ENCODE measurements around the gene RETSAT. TPM values are rescaled to one million over a fixed set of nuclear protein-coding genes. Genes with fewer than 3 reads are reported as not detected.
A peak's percentile ranks its signal among the peaks of the same experiment; 100 is the strongest.

Gene RETSAT
- total RNA-seq, 1 experiment from 2014 or later = 32.3 TPM

GRCh38 chr2:85357736-85358135, 3.4 kb upstream of the RETSAT start:
- Mint-ChIP-seq H3K36me3 (ENCODE audit: insufficient read depth, unreplicated experiment) (peaks cover 24% of the 10 kb centered on the region), H3K27ac (ENCODE audit: unreplicated experiment) (no peak overlapping the region), H3K4me1 (ENCODE audit: low read depth, unreplicated experiment) (no peaks in the 10 kb centered on the region), H3K9me3 (ENCODE audit: unreplicated experiment) (no peaks in the 10 kb centered on the region), H3K27me3 (ENCODE audit: insufficient read depth, unreplicated experiment) (no peaks in the 10 kb centered on the region), H3K4me3 (ENCODE audit: unreplicated experiment) (no peak overlapping the region)
- ChIA-PET POLR2A (no interaction called here), CTCF (no interaction called here)
- Histone ChIP-seq H3K9me3 (no peaks in the 10 kb centered on the region), H3K36me3 (ENCODE audit: control insufficient read depth, insufficient read depth, low read length) (no peaks in the 10 kb centered on the region), H3K27me3 (replicated peaks; ENCODE audit: control insufficient read depth, insufficient read depth, low read length) (no peaks in the 10 kb centered on the region), H3K4me3 (ENCODE audit: low read depth, low read length) (no peak overlapping the region), H3K4me1 (no peaks in the 10 kb centered on the region)
- DNase-seq = no peak
- BruUV-seq (replicated peaks) = no TSS peak
- intact Hi-C loops (cut with micrococcal nuclease; ENCODE audit: unreplicated experiment) = no loop called here
- no peak for TF ChIP-seq CTCF (IDR thresholded peaks at IDR 0.05; ENCODE audit: insufficient read depth in 1 of 2, low read depth in 1 of 2, low read length in 1 of 2, severe bottlenecking in 1 of 2, unreplicated experiment in 1 of 2)

GRCh38 chr2:85356186-85356585, 1.9 kb upstream of the RETSAT start:
- no peaks in the 10 kb centered on the region for H3K4me1 Mint-ChIP-seq (ENCODE audit: low read depth, unreplicated experiment)
- no peak overlapping the region for H3K4me3 ChIP-seq (ENCODE audit: low read depth, low read length)
- no peak for TF ChIP-seq CTCF (IDR thresholded peaks at IDR 0.05; ENCODE audit: insufficient read depth in 1 of 2, low read depth in 1 of 2, low read length in 1 of 2, severe bottlenecking in 1 of 2, unreplicated experiment in 1 of 2)
- H3K27me3 Mint-ChIP-seq (ENCODE audit: insufficient read depth, unreplicated experiment) = no peaks in the 10 kb centered on the region
- no peaks in the 10 kb centered on the region for H3K9me3 Mint-ChIP-seq (ENCODE audit: unreplicated experiment)
- H3K36me3 Mint-ChIP-seq (ENCODE audit: insufficient read depth, unreplicated experiment) = peaks cover 27% of the 10 kb centered on the region
- H3K27me3 ChIP-seq (replicated peaks; ENCODE audit: control insufficient read depth, insufficient read depth, low read length) = no peaks in the 10 kb centered on the region
- peaks cover 2% of the 10 kb centered on the region; the same call in 1 of the 2 replicates for H3K36me3 ChIP-seq (ENCODE audit: control insufficient read depth, insufficient read depth, low read length)
- no peaks in the 10 kb centered on the region for H3K4me1 ChIP-seq
- no peaks in the 10 kb centered on the region for H3K9me3 ChIP-seq
- CTCF ChIA-PET = no interaction called here
- intact Hi-C loops (cut with micrococcal nuclease; ENCODE audit: unreplicated experiment) = no loop called here
- no TSS peak for BruUV-seq (replicated peaks)
- H3K4me3 Mint-ChIP-seq (ENCODE audit: unreplicated experiment) = no peak overlapping the region
- no peak overlapping the region for H3K27ac Mint-ChIP-seq (ENCODE audit: unreplicated experiment)
- DNase-seq = no peak
- POLR2A ChIA-PET = no interaction called here

- H3K36me3 ChIP-seq (ENCODE audit: control insufficient read depth, insufficient read depth, low read length) = peaks cover 2% of the 10 kb centered on the region; the same call in 1 of the 2 replicates
- no TSS peak for BruUV-seq (replicated peaks)
- intact Hi-C loops (cut with micrococcal nuclease; ENCODE audit: unreplicated experiment) = loop anchor here (2.0 kb wide), 1 partner anchor 65 kb away; no protein-coding TSS in a partner anchor
- Mint-ChIP-seq H3K4me3 (ENCODE audit: unreplicated experiment) (peak overlapping the region; percentile 99), H3K36me3 (ENCODE audit: insufficient read depth, unreplicated experiment) (peaks cover 32% of the 10 kb centered on the region), H3K27ac (ENCODE audit: unreplicated experiment) (no peak overlapping the region), H3K4me1 (ENCODE audit: low read depth, unreplicated experiment) (no peaks in the 10 kb centered on the region), H3K27me3 (ENCODE audit: insufficient read depth, unreplicated experiment) (no peaks in the 10 kb centered on the region), H3K9me3 (ENCODE audit: unreplicated experiment) (no peaks in the 10 kb centered on the region)
- no peaks in the 10 kb centered on the region for H3K4me1 ChIP-seq
- DNase-seq = no peak
- ChIA-PET POLR2A (interaction anchor here (1.6 kb wide), 1 partner anchor 28 kb away, joined by 18 read pairs; the partner anchor contains the start of gene TGOLN2), CTCF (interaction anchor here (1.1 kb wide), 1 partner anchor 66 kb away, joined by 3 read pairs; no protein-coding TSS in a partner anchor)
- no peak overlapping the region; the same call in 1 of the 2 replicates for H3K4me3 ChIP-seq (ENCODE audit: low read depth, low read length)
- TF ChIP-seq CTCF (IDR thresholded peaks at IDR 0.05; ENCODE audit: insufficient read depth in 1 of 2, low read depth in 1 of 2, low read length in 1 of 2, severe bottlenecking in 1 of 2, unreplicated experiment in 1 of 2) = no peak
- H3K9me3 ChIP-seq = no peaks in the 10 kb centered on the region
- no peaks in the 10 kb centered on the region for H3K27me3 ChIP-seq (replicated peaks; ENCODE audit: control insufficient read depth, insufficient read depth, low read length)
These were observed 1.2 kb upstream of the RETSAT start for GRCh38 chr2:85355521-85355920.
